ENCODE results near the gene LMBR1.
"Not testable (repeated sequence)": the region's sequence is repeated elsewhere in the genome, so short reads cannot be mapped to it uniquely, and the experiment has no call there.

Gene LMBR1

GRCh38 chr7:156865493-156865892 lies 27.5 kb downstream of the LMBR1 start:
- CTCF ChIA-PET, result no interaction called here
- no peak for TF ChIP-seq CTCF (IDR thresholded peaks at IDR 0.05; ENCODE audit: insufficient read depth, low read length, missing control alignments)
- H3K4me3 ChIP-seq (ENCODE audit: low read depth, low read length), result no peak overlapping the region
- POLR2A ChIA-PET, result no interaction called here
- no peak for DNase-seq (ENCODE audit: low read depth, low spot score)

- H3K4me3 ChIP-seq (ENCODE audit: low read depth, low read length); CTCF ChIA-PET; POLR2A ChIA-PET; DNase-seq (ENCODE audit: low read depth, low spot score): not testable (repeated sequence)
Observed at GRCh38 chr7:156862022-156862421, 31.0 kb downstream of the LMBR1 start.

GRCh38 chr7:156861212-156861611 lies 31.8 kb downstream of the LMBR1 start:
- ChIA-PET POLR2A (no interaction called here), CTCF (interaction anchor here (1.3 kb wide), 1 partner anchor 43 kb away, joined by 3 read pairs; no protein-coding TSS in a partner anchor)
- DNase-seq (ENCODE audit: low read depth, low spot score), result no peak
- no peak overlapping the region for H3K4me3 ChIP-seq (ENCODE audit: low read depth, low read length)
- TF ChIP-seq CTCF (IDR thresholded peaks at IDR 0.05; ENCODE audit: insufficient read depth, low read length, missing control alignments), result no peak

DNA sequence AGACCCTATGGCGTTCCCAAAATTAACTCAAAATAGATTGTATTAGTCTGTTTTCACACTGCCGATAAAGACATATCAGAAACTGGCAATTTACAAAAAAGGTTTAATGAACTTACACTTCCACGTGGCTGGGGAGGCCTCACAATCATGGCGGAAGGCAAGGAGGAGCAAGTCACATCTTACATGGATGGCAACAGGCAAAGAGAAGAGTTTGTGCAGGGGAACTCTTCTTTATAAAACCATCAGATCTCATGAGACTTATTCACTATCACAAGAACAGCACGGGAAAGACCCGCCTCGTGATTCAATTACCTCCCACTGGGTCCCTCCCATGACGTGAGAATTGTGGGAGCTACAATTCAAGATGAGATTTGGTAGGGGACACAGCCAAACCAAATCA lies 32.9 kb downstream of the LMBR1 start:
- CTCF ChIA-PET, result interaction anchor here (1.3 kb wide), 1 partner anchor 42 kb away, joined by 3 read pairs; no protein-coding TSS in a partner anchor
- POLR2A ChIA-PET, result not testable (repeated sequence)

DNA sequence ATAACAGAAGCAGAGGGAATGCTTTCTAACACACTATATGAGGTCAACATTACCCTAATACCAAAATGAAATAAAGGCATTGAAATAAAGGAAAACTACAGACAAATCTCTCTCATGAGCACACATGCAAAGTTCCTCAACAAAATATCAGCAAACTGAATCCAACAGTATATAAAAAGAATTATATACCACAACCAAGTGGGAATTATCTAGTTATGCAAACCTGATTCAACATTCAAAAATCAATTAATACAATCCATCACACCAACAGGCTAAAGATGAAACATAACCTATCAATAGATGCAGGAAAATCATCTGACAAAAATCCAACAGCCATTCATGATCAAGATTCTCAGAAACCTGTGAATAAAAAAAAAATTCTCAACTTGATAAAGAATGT lies 34.5 kb downstream of the LMBR1 start:
- TF ChIP-seq CTCF (IDR thresholded peaks at IDR 0.05; ENCODE audit: insufficient read depth, low read length, missing control alignments), result no peak
- H3K4me3 ChIP-seq (ENCODE audit: low read depth, low read length), result no peak overlapping the region
- no peak for DNase-seq (ENCODE audit: low read depth, low spot score)
- ChIA-PET CTCF (interaction anchor here (0.7 kb wide), 1 partner anchor 33 kb away, joined by 3 read pairs; no protein-coding TSS in a partner anchor), POLR2A (no interaction called here)

More for the DNA sequence above, 32.9 kb downstream of the LMBR1 start:
- not testable (repeated sequence) for H3K4me3 ChIP-seq (ENCODE audit: low read depth, low read length); DNase-seq (ENCODE audit: low read depth, low spot score)

- TF ChIP-seq CTCF (IDR thresholded peaks at IDR 0.05; ENCODE audit: insufficient read depth, low read length, missing control alignments), result no peak
- ChIA-PET POLR2A (no interaction called here), CTCF (interaction anchor here (0.7 kb wide), 1 partner anchor 34 kb away, joined by 3 read pairs; no protein-coding TSS in a partner anchor)
- no peak overlapping the region for H3K4me3 ChIP-seq (ENCODE audit: low read depth, low read length)
- no peak for DNase-seq (ENCODE audit: low read depth, low spot score)
Observed at GRCh38 chr7:156857757-156858156, 35.2 kb downstream of the LMBR1 start.

- ChIA-PET CTCF (no interaction called here), POLR2A (no interaction called here)
- no peak for DNase-seq (ENCODE audit: low read depth, low spot score)
- H3K4me3 ChIP-seq (ENCODE audit: low read depth, low read length), result no peak overlapping the region
- no peak for TF ChIP-seq CTCF (IDR thresholded peaks at IDR 0.05; ENCODE audit: insufficient read depth, low read length, missing control alignments)
Observed at GRCh38 chr7:156854654-156855053, 38.3 kb downstream of the LMBR1 start.

Data from AG04449 (cell line).